HL-60 (cell line): ENCODE data around the gene CACNA1C.

Source experiments
- CTCF ChIP-seq: IDR thresholded peaks from one replicate; pipeline ENCODE4 v1.5.1; 2011; ENCODE audit warnings: low read length, control low read depth, inconsistent platforms; ENCODE audit not compliant: insufficient read depth
- GABPA ChIP-seq: IDR thresholded peaks from 2 replicates; pipeline ENCODE4 v1.6.1; 2012; ENCODE audit warnings: low read depth
- POLR2AphosphoS5 ChIP-seq: IDR thresholded peaks from 2 replicates; pipeline ENCODE4 v1.6.1; 2012; ENCODE audit warnings: low read depth
- REST ChIP-seq: IDR thresholded peaks from 2 replicates; pipeline ENCODE4 v1.6.1; 2012; ENCODE audit warnings: low read depth; ENCODE audit not compliant: insufficient replicate concordance

- TF ChIP-seq CTCF (no peak), POLR2AphosphoS5 (no peak), GABPA (no peak), REST (no peak)
Measured at GRCh38 chr12:2429032-2429431, 376.2 kb downstream of the CACNA1C start.
